Liver (tissue), 3 donors: ENCODE results near the gene CDH13.

Experiments used
- CTCF ChIP-seq: fragments of 150-350 bp; IDR thresholded peaks from 2 replicates; pipeline ENCODE4 v1.5.1; 2017; ENCODE audit warnings: improper control_type of control experiment, low read depth, low read length; ENCODE audit not compliant: missing input control
- JUND ChIP-seq, 2 donors: IDR thresholded peaks; 2 replicates each; pipeline ENCODE4 v1.6.1; 2016; ENCODE audit warnings: antibody characterized with exemption in 2 of 2
- NR2F2 ChIP-seq: IDR thresholded peaks from 2 replicates; pipeline ENCODE4 v1.6.1; 2016; ENCODE audit warnings: antibody characterized with exemption
- RAD21 ChIP-seq, 2 donors: IDR thresholded peaks; 2 replicates each; pipeline ENCODE4 v1.6.1; 2016; ENCODE audit warnings: antibody characterized with exemption in 2 of 2, mild to moderate bottlenecking in 2 of 2
- REST ChIP-seq: IDR thresholded peaks from 2 replicates; pipeline ENCODE4 v1.6.1; 2016; ENCODE audit warnings: antibody characterized with exemption, mild to moderate bottlenecking
- TAF1 ChIP-seq: conservative IDR thresholded peaks from 2 replicates; pipeline ENCODE4 v1.6.1; 2016; ENCODE audit warnings: antibody characterized with exemption, mild to moderate bottlenecking
- donor health status: healthy.
- donor health status: healthy.

- TF ChIP-seq CTCF (no peak), REST (no peak), TAF1 (no peak), NR2F2 (no peak), RAD21 (IDR thresholded peaks at IDR 0.05) (no peak), JUND (IDR thresholded peaks at IDR 0.05) (no peak)
These were observed 3.5 kb upstream of the CDH13 start for GRCh38 chr16:82623241-82623640.
